ENCODE measurements around the gene FLT3LG.

The FLT3LG gene

GRCh38 chr19:49520705-49521319 is 46.8 kb downstream of the FLT3LG start:
- no peak for DNase-seq

- no peak for DNase-seq
These were observed 50.9 kb downstream of the FLT3LG start for GRCh38 chr19:49524812-49525455.

- no peak for DNase-seq
These were observed 54.3 kb downstream of the FLT3LG start for GRCh38 chr19:49528211-49528771.

- no peak for DNase-seq
These were observed 56.7 kb downstream of the FLT3LG start for GRCh38 chr19:49530708-49531107.

- DNase-seq = peak; percentile 77
These were observed 59.8 kb downstream of the FLT3LG start for GRCh38 chr19:49533551-49534488.

- no peak for DNase-seq
These were observed 60.8 kb downstream of the FLT3LG start for GRCh38 chr19:49534632-49535385.

Data from activated effector memory CD4-positive, alpha-beta T cell treated with Interleukin-2 at 50 U/mL for 16 hours (primary cell).